Fibroblast of upper back skin (primary cell): ENCODE data around the gene TXNDC12.
A peak's percentile ranks its signal among the peaks of the same experiment; 100 is the strongest.
"Not testable (repeated sequence)": the region's sequence is repeated elsewhere in the genome, so short reads cannot be mapped to it uniquely, and the experiment has no call there.

Experiments
- DNase-seq: peaks from one replicate; pipeline ENCODE4 v3.0.0-alpha.2; 2013

The TXNDC12 gene

DNA sequence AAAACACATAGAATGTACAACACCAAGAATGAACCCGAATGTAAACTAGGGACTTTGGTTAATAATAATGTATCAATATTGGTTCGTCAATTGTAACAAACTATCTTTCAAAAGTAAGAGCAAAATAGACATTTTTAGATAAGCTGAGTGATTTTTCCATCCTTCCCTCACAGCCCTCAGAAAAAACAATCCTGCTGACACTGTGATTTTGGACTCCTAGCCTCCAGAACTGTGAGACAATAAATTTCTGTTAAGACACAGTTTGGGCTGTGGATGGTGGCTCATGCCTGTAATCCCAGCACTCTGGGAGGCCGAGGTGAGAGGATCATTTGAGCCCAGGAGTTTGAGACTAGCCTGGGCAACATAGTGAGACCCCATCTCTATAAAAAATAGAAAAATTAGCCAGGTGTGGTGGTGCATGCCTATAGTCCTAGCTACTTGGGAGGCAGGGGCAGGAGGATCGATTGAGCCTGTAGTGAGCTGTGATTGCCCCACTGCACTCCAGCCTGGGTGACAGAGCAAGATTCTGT lies 9.3 kb downstream of the TXNDC12 start:
- not testable (repeated sequence) for DNase-seq

DNA sequence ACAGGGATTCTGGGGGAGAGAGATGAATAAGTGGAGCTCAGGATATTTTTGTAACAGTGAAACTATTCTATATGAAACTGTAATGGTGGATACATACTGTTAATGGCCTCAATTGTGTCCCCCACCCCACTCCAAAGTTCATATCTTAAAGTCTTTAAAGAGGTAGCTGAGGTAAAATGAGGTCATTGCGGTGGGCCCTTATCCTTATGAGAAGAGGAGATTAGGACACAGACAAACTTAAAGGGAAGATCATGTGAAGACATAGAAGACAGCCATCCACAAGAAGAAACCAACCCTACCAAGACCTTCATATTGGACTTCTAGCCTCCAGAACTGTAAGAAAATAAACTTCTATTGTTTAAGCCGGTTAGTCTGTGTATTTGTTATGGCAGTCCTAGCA lies 9.8 kb downstream of the TXNDC12 start:
- no peak for DNase-seq

DNA sequence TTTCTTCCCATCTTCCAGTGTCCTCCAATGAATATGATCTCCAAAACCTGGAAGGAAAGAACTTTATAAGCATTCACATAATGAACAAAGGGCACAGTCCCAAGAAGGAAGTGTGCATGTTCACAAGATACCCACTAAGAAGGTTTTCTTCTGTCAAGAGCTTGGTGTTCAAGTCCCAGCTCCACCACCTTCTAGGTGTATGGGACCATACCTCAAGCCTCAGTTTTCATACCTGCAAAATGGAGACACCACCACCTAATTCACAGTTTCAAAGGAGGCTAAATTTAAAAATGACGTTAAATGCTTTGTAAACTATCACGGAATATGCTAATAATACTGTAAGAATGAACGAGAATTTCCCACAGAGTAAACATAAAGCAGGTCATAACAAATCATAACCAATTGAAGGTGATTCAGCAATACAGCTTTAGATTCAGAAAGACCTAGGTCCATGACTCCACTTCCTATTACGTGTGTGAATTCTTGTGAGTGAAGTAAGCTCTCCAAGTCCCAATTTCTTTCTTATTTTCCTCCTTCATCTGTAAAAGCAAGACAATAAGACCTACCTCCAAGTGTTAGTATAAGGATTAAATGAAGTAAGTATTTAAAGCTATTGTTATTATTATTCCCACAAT lies 13.3 kb downstream of the TXNDC12 start:
- no peak for DNase-seq

DNA sequence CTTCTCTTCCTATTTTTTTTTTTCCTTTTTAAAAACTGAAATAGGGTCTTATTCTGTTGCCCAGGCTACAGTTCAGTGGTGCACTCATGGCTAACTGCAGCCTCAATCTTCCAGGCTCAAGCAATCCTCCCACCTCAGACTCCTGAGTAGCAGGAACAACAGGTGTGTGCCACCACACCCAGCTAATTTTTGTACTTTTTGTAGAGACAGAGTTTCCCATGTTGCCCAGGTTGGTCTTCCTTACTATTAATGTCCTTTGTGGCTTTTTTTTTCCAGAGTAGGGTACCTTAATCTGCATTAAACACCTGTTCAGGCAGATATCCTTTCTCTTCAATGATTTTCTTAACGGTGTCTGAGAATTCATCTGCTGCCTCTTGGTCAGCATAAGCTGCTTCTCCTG lies 17.1 kb downstream of the TXNDC12 start:
- DNase-seq: no peak

DNA sequence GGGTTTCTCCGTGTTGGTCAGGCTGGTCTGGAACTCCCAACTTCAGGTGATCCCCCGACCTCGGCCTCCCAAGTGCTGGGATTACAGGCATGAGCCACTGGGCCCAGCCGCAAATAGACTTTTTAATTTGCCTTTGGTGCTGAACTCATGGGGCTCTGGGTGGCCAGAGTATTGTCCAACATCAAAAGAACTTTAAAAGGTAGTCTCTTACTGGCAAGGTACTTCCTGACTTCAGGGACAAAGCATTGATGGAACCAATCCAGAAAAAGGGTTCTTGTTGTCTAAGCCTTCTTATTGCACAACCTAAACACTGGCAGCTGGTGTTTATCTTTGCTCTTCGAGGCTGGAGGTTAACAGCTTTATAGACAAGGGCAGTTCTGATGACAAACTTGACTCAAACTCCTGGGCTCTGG lies 17.6 kb downstream of the TXNDC12 start:
- no peak for DNase-seq

DNA sequence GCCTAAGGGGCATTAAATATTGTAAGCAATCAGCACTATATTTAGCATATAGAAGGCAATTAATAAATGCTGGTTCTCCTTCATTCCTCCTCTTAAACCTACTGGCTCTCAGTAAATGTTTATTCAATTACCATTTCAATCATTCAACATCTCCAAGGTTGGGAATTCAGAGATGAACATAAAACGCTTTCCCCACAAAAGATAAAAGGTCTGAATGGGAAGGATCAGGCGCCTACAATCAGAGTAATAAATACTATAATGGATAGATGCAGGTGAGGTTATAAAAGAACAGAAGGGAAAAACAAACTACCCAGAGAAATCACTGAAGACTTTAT lies 21.0 kb downstream of the TXNDC12 start:
- DNase-seq: no peak

DNA sequence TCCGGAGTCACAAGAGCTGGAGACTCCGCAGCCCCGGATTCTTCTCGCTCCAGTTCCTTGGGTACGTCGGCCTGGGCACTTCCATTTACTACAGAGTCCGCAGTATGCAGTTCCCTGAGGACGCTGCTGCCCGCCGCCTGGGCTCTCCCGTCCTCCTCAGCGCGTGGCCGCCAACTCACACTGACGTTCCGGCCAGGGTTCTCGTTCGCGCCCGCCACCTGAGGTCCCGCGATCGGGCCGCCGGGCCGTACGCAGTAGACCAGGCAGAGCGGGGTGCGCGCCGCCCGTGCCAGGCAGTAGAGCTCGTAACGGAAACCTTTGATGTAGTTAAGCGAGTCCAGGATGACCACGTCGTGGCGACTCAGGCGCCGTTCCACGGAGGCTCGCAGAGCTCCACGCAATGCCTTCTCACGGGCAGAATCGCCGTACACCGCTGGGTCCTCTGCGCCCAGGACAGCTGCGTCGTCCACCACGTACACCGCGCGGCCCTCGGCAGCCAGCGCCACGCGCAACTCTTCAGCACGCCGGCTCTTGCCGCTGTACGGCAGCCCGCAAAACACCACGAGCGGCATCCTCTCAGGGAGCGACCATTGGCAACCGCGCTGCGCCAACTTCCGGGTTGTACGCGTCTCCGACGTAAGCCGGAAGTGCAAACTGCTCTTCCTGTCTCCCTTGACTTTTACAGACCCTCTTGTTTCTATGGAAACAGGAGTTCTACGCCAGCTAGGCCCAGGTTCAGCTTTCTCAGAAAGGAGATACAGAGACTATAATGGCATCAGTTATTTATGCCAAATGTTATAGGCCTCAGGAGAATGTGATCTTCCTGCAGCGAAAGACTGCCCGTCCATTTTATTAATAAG lies 21.6 kb downstream of the TXNDC12 start, which contains the start of gene KTI12:
TSS of gene KTI12 (minus strand) at position 621 of the 860 bp plus-strand sequence. CDS start at position 572, 49 bp downstream.
- peak; percentile 91 for DNase-seq

DNA sequence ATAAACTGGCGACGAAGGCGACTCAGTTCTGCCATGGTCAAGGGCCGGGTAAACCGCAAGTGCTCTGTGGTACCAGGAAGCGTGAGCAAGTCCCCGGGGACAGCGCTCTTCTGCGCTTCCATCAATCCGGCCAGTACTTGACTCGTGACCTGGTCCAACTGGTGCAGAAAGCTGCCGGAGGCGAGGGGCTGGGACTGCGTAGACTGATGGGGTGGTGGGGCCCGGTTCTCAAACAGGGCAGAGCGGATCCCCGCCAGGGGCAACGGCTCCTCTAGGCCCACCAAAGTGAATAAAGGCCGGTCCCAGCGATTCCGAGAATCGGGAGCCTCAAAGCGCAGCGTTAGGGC lies 22.2 kb downstream of the TXNDC12 start:
- peak; percentile 22 for DNase-seq

DNA sequence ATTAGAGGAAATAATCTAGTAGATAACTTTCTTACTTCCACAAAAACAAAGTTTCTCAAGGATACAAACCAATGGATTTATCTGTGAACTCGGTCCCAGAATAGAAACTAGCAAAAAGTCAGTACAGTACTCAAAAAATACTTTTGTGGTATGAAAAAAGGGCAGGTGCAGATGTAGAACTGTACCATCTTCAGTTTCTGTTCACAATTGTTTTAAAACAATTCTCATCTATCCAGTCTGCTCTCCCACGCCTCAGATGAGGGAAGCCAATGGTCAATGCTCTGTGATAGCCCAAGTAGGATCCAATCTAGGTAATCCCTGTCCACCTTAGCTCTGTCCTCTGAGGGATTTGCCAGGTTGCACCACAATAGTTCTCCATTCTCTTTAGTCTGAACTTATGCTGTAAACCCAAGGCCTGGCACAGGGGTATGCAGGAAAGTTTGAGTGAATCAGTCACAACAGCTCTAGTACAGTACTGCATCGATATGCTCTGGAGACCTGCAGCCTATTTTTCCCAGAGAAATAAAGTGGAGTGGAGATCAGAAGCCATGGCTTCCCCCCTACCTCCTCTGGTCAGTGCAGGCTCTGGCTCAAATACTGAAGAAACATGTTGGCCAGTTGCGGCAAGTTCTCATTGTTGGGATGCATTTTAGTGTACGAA lies 22.7 kb downstream of the TXNDC12 start:
- no peak for DNase-seq

DNA sequence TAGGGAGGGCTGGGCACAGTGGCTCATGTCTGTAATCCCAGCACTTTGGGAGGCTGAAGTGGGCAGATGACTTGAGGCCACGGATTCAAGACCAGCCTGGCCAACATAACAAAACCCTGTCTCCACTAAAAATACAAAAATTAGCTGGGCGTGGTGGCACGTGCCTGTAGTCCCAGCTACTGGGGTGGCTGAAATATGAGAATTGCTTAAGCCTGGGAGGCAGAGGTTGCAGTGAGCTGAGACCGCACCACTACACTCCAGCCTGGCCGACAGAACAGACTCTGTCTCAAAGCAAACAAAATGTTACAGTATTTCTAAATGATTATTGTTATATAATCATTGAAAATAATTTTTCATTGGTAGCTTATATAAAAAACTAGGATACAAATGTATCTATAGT lies 26.2 kb downstream of the TXNDC12 start:
- DNase-seq: not testable (repeated sequence)

DNA sequence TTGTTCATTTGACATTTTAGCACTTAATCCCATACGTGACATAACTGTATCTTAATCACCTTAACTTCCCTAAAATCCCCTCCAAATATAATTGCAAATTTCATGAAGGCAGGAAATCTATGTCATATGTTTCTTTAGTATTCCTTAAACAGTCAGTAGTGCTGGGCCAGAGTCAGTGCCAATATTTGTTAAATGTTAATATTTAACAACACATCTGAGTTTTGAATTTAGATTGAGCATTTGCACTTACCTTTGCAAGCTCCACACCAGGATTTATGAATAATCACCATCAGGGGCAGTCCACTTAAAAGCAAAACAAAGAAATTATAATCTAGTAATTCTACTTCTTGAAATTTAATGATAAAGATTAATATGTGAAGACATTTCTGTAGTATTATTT lies 26.7 kb downstream of the TXNDC12 start:
- DNase-seq: no peak

DNA sequence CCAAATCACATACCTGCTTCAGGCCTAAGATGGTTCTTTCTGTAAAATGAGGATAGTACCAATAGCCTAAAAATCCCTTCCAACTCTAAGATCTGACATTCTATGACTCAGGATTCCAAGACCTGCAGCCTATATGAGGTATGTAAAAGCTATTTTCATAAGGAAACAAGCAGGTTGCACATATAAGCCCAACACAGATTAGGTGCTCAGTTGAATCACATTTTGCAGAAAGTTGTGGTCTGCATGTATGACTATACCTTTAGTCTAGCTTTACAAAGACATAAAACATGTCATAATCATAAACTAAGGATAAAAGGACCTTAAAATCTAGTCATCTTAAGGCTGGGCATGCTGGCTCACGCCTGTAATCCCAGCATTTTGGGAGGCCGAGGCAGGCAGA lies 28.7 kb downstream of the TXNDC12 start:
- DNase-seq: no peak

DNA sequence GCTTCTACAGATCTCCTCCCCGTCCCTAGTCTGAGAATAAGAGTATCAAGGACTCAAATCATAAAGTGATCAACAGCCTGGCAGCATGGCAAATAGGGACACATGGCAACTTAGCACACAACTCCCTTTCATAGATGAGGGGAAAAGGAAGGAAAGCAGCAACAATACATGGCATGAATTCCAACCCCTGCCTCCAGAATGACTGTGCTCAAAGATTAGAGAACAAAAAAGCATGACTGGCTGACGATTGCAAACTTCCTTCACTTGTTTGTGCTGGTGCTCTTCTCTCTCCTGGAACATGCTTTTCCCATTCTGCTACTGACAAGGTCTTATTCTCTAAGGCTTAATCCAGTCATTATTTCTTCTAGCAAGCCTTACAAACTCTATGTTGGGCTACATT lies 32.9 kb downstream of the TXNDC12 start:
- no peak for DNase-seq

DNA sequence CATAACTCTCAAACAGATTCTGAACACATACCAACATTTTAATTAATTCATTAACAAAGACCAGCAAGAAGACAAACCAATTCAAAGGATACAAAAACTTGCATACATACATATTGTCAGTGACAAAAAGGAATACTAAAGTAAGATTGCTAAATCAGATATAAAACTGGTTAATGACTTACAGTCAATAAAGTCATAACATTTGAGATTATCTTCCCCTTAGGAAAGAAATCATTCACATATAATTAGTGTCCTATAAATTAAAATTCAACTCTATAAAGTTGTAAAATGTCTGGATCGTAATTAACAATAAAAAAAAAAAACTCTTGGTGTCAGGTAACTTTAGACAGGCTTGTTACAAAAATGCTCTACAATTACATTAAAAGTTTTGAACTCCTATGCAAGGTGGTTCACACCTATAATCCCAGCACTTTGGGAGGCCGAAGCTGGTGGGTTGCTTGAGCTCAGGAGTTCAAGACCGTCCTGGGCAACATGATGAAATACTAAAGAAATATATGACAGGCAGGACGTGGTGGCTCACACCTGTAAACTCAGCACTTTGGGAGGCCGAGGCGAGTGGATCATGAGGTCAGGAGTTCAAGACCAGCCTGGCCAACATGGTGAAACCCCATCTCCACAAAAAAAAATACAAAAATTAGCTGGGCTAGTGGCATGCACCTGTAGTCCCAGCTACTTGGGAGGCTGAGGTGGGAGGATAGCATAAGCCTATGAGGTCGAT lies 46.8 kb downstream of the TXNDC12 start:
- DNase-seq: no peak

DNA sequence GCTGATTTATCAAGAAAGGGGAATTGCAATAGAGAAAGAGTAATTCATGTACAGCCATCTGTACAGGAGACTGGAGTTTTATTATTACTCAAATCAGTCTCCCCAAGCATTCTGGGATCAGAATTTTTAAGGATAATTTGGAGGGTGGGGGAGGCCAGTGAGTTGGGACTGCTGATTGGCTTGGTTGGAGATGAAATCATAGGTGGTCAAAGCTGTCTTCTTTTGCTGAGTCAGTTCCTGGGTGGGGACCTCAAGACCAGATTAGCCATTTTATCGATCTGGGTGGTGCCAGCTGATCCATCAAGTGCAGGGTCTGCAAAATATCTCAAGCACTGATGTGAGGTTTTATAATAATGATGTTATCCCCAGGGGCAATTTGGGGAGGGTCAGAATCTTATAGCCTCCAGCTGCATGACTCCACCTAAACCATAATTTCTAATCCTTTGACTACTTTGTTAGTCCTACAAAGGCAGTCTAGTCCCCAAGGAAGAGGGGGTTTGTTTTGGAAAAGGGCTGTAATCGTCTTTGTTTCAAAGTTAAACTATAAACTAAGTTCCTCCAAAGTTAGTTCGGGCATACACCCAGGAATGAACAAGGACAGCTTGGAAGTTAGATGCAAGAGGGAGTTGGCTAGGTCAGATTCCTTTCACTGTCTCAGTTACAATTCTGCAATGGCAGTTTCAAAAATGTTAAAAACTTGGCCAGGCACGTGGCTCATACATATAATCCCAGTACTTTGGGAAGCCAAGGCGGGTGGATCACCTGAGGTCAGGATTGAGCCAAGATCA lies 47.6 kb downstream of the TXNDC12 start:
- DNase-seq: peak; percentile 53

DNA sequence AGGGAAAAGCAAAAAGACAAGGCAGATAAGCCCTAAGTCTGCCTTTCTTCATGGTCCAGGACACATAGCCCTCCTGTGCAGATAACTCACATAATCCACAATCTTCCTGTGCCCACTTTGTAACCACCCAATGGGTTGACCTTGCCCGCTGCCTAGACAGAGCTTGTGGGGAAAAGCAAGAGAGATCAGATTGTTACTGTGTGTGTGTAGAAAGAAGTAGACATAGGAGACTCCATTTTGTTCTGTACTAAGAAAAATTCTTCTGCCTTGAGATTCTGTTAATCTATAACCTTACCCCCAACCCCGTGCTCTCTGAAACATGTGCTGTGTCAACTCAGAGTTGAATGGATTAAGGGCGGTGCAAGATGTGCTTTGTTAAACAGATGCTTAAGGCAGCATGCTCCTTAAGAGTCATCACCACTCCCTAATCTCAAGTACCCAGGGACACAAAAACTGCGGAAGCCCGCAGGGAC lies 48.9 kb downstream of the TXNDC12 start:
- not testable (repeated sequence) for DNase-seq

DNA sequence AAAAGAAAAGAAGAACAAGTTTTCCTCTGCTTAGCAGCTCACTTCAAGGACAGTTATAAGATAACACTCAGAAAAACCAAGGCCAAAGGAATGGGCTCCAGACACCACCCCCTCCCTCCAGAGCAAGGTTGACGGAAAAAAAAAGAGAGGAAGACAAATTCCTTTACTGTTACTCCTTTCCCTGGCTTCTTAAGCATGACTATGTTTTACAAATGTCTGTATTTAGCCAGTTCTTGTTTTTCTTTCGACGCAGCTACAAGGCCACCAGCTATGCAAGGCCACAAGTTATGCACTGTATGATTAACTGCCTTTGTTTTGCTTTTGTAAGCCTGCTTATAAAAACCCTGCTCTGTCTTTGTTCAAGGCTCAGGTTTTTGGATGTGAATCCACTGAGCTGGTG lies 49.4 kb downstream of the TXNDC12 start:
- peak; percentile 95 for DNase-seq

DNA sequence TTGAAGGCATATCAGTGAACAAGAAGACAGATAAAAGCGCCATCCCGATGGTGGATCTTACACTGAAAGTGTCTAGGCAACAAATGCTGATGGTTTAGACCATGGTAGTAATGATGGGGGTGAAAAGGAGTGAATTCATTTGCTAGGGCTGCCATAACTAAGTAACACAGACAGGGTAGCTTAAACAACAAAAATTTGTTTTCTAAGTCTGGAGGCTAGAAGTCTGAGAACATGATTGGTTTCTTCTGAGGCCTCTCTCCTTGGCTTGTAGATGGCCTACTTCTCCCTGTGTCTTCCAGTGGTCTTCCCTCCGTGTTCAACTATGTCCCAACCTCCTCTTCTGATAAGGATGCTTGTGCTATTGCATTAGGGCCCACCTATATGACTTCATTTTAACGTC lies 51.1 kb downstream of the TXNDC12 start:
- no peak for DNase-seq

DNA sequence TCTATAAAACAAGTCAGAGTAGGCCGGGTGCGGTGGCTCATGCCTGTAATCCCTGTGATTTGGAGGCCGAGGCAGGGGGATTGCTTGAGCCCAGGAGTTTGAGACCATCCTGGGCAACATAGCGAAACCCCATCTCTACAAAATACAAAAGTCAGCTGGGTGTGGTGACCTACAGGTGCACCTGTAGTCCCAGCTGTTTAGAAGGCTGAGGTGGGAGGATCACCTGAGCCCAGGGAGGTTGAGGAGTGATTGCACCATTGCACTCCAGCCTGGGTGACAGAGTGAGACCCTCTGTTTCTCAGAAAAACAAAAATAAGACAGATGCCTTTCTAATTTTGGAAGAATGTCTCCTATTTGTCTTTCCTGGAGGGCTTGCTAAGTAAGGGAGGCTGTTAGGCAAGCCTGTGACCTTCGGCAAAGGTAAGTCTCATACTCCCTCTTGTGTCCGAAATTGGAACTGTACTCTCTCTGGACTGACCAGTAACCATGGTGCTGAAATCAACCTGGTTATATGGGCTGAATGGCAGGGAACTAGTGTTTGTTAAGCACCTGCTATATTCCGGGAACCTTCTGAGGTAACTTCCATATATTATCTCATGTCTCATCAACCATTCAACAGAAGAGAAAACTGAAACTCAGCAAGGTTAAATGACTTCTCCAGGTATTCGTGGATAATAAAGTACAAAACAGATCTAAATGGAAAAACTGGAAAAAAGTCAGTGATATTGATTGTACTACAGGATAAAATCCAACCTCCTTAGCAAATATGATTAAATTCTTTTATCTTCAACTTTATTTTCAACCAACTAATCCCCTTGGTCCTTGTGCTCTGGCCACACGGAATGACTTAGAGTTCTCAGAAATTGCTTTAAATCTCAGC lies 52.7 kb downstream of the TXNDC12 start:
- DNase-seq: peak; percentile 91

DNA sequence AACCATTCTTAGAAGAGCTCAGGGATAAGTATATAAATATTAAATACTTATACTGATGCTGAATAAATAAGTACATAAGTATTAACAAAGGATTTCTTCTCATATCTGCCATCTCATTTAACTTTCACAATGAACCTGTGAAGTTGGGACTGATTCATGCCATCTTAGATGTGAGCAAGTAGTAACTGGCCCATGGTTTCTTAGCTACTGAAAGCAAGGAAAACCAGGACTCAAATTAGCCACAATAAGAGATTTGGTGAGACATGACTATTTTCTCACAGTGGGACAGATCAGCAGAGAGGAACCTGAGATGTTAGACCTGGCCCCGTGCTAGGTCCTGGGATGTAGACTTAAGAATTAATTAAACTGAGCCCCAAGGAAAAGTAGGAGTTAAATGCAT lies 56.3 kb downstream of the TXNDC12 start:
- DNase-seq: no peak

DNA sequence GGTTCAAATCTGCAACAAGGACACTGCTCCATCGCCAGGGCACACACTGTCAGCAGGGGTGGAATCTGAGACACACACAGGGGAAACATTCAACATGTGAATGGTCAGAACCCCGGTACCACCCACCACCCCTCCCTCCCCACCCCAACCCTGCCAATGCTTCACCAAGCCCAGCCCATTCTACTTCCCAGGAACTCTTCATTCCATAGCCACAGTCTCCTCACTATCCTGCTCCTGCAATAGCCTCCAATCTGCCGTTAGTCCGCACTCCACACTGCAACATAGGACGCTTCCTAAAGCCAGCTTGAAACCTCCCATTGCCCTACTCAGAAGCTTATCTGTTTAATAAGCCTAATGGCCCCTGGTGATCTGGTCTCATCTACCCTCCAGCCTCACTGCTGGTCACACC lies 57.0 kb downstream of the TXNDC12 start:
- no peak for DNase-seq
